Keratinocyte (primary cell): ENCODE data around the gene MX2. TPM values are rescaled to one million over a fixed set of nuclear protein-coding genes. Genes with fewer than 3 reads are reported as not detected.

Experiments used
- DNase-seq: peaks from one replicate; pipeline ENCODE4 v3.0.0-alpha.2; 2011; ENCODE audit warnings: low read depth, missing footprints, low spot score
- FAIRE-seq: peaks from 2 replicates; lab custom pipeline; 2011; peaks lifted over from hg19 to GRCh38; lab: Jason Lieb, UNC
- H2AFZ ChIP-seq: 2 replicates; pipeline ENCODE4 v1.6.0; 2012; ENCODE audit warnings: low read length, control low read depth, inconsistent platforms; ENCODE audit not compliant: control insufficient read depth
- H3K27ac ChIP-seq: 2 replicates; pipeline ENCODE4 v1.5.1; 2011; ENCODE audit warnings: low read length; ENCODE audit not compliant: control insufficient read depth, insufficient read depth
- H3K27me3 ChIP-seq: 3 replicates; pipeline ENCODE4 v1.6.0; 2011; ENCODE audit warnings: low read length; ENCODE audit not compliant: control insufficient read depth, insufficient read depth; ENCODE audit errors: extremely low read depth
- H3K36me3 ChIP-seq, 2 experiments: 2 replicates in 1 of 2; 3 replicates in 1 of 2; pipeline ENCODE4 v1.5.1; 2011; ENCODE audit warnings: low read length in 2 of 2, mild to moderate bottlenecking in 1 of 2; ENCODE audit not compliant: control insufficient read depth in 2 of 2, insufficient read depth in 2 of 2; ENCODE audit errors: extremely low read depth in 1 of 2
- H3K4me1 ChIP-seq: 3 replicates; pipeline ENCODE4 v1.5.1; 2011; ENCODE audit warnings: low read length; ENCODE audit not compliant: control insufficient read depth, insufficient read depth; ENCODE audit errors: extremely low read depth
- H3K4me2 ChIP-seq: 3 replicates; pipeline ENCODE4 v1.6.0; 2011; ENCODE audit warnings: low read depth, low read length; ENCODE audit not compliant: control insufficient read depth, insufficient read depth; ENCODE audit errors: extremely low read depth
- H3K4me3 ChIP-seq, 3 experiments: fragments of 200-600 bp in 1 of 3; sonication (generic) in 1 of 3; 2 replicates in 2 of 3; 3 replicates in 1 of 3; pipeline ENCODE4 v1.5.1; 2011 to 2016; ENCODE audit warnings: low read length in 3 of 3, mild to moderate bottlenecking in 3 of 3, control low read depth in 2 of 3, inconsistent platforms in 1 of 3, low read depth in 1 of 3, mixed read lengths in 1 of 3, mixed run types in 1 of 3, moderate library complexity in 1 of 3; ENCODE audit not compliant: control insufficient read depth in 2 of 3, insufficient read depth in 2 of 3; ENCODE audit errors: extremely low read depth in 1 of 3
- H3K79me2 ChIP-seq: 2 replicates; pipeline ENCODE4 v1.6.0; 2012; ENCODE audit warnings: low read length; ENCODE audit not compliant: control insufficient read depth, insufficient read depth
- H3K9ac ChIP-seq: 3 replicates; pipeline ENCODE4 v1.6.0; 2011; ENCODE audit warnings: low read length; ENCODE audit not compliant: control insufficient read depth, insufficient read depth; ENCODE audit errors: extremely low read depth
- H3K9me1 ChIP-seq: 3 replicates; pipeline ENCODE4 v1.6.0; 2011; ENCODE audit warnings: low read length; ENCODE audit not compliant: control insufficient read depth, insufficient read depth; ENCODE audit errors: extremely low read depth
- H3K9me3 ChIP-seq: 2 replicates; pipeline ENCODE4 v1.5.1; 2012; ENCODE audit warnings: low read depth, low read length; ENCODE audit not compliant: control insufficient read depth
- H4K20me1 ChIP-seq: 3 replicates; pipeline ENCODE4 v1.6.0; 2011; ENCODE audit warnings: low read length; ENCODE audit not compliant: control insufficient read depth, insufficient read depth; ENCODE audit errors: extremely low read depth
- CTCF ChIP-seq, 3 experiments: IDR thresholded peaks in 1 of 3; conservative IDR thresholded peaks in 1 of 3; optimal IDR thresholded peaks in 1 of 3; 2 replicates in 2 of 3; 3 replicates in 1 of 3; pipeline versions ENCODE3 to v1.5.1; 2011; ENCODE audit warnings: low read length in 3 of 3, mild to moderate bottlenecking in 3 of 3, moderate library complexity in 2 of 3, control low read depth in 1 of 3, inconsistent platforms in 1 of 3; ENCODE audit not compliant: insufficient read depth in 2 of 3; ENCODE audit errors: extremely low read depth in 1 of 3
- EZH2 ChIP-seq: IDR thresholded peaks from one replicate; pipeline ENCODE4 v1.6.1; 2012; ENCODE audit warnings: inconsistent platforms, mild to moderate bottlenecking, low read length, moderate library complexity
- dilution Hi-C: fragments of 300-500 bp; cut with MboI; formaldehyde crosslinking; loops from one replicate; pipeline ENCODE4 v1.7.0; 2020; ENCODE audit warnings: low sequenced_read_pairs; ENCODE audit not compliant: extremely low pct_ligation_motif_present
- polyA plus RNA-seq, 5 experiments: library from polyadenylated mRNA; depleted of rRNA in 3 of 5; stranded (reverse) in 3 of 5; stranded (forward) in 1 of 5; unstranded in 1 of 5; fragments of >200 nt; gene quantifications; 1 replicate in 1 of 5; 2 replicates in 3 of 5; 3 replicates in 1 of 5; pipeline versions ENCODE4 v1.2.1 to v1.2.3, GENCODE V29; 2011 to 2012; ENCODE audit warnings: missing spikeins in 2 of 5, low read depth in 1 of 5, low replicate concordance in 1 of 5

MX2 gene
- polyA plus RNA-seq, 1 donor (not counting 4 experiments of a cell fraction or from before 2014, with no cell fraction given): 7.1 TPM

GRCh38 chr21:41447356-41447755, 85.5 kb downstream of the MX2 start:
- Histone ChIP-seq H4K20me1 (no peaks in the 10 kb centered on the region), H3K4me1 (no peaks in the 10 kb centered on the region), H3K27me3 (no peaks in the 10 kb centered on the region), H3K4me2 (no peak overlapping the region), H2AFZ (no peak overlapping the region), H3K9me1 (no peaks in the 10 kb centered on the region), H3K79me2 (no peaks in the 10 kb centered on the region), H3K9me3 (no peaks in the 10 kb centered on the region), H3K27ac (no peak overlapping the region), H3K9ac (no peak overlapping the region), H3K36me3 (peaks cover 12 to 39% of the 10 kb centered on the region in 2 experiments), H3K4me3 (no peak overlapping the region)
- DNase-seq (no peak), FAIRE-seq (no peak)
- TF ChIP-seq CTCF (optimal IDR thresholded peaks at IDR 0.05 in 1 of 3, IDR thresholded peaks at IDR 0.05 in 1 of 3, conservative IDR thresholded peaks at IDR 0.05 in 1 of 3; ENCODE audit: extremely low read depth in 1 of 3, insufficient read depth in 2 of 3, low read length in 3 of 3): no peak
- TF ChIP-seq EZH2: no peak
- dilution Hi-C loops: no loop called here

- dilution Hi-C loops: no loop called here
- TF ChIP-seq CTCF (optimal IDR thresholded peaks at IDR 0.05 in 1 of 3, IDR thresholded peaks at IDR 0.05 in 1 of 3, conservative IDR thresholded peaks at IDR 0.05 in 1 of 3; ENCODE audit: extremely low read depth in 1 of 3, insufficient read depth in 2 of 3, low read length in 3 of 3) (no peak), EZH2 (no peak)
Measured at GRCh38 chr21:41449613-41450012, 87.8 kb downstream of the MX2 start.

More at GRCh38 chr21:41449613-41450012, 87.8 kb downstream of the MX2 start:
- no peak overlapping the region for H3K27ac ChIP-seq
- no peaks in the 10 kb centered on the region for H3K9me1 ChIP-seq
- H4K20me1 ChIP-seq: no peaks in the 10 kb centered on the region
- peaks cover 7 to 34% of the 10 kb centered on the region in 2 experiments for H3K36me3 ChIP-seq
- H2AFZ ChIP-seq: no peak overlapping the region
- H3K79me2 ChIP-seq: no peaks in the 10 kb centered on the region
- H3K27me3 ChIP-seq: no peaks in the 10 kb centered on the region
- no peak overlapping the region for H3K9ac ChIP-seq
- no peaks in the 10 kb centered on the region for H3K4me1 ChIP-seq
- H3K9me3 ChIP-seq: no peaks in the 10 kb centered on the region
- H3K4me3 ChIP-seq: no peak overlapping the region
- FAIRE-seq (no peak), DNase-seq (no peak)
- H3K4me2 ChIP-seq: no peak overlapping the region
